Body of pancreas (tissue), 4 donors: ENCODE data around the gene DTNBP1.

ENCODE experiments used
- POLR2A ChIP-seq, 3 donors: fragments of 450-650 bp; IDR thresholded peaks; one replicate each; pipeline ENCODE4 v1.6.1; 2016; ENCODE audit warnings: antibody characterized with exemption in 3 of 3, mild to moderate bottlenecking in 2 of 3
- TF ChIP-seq, protein P1 (sequence below), 7 experiments: fragments of 450-650 bp in 4 of 7; fragments of 200-600 bp in 3 of 7; sonication (generic) in 3 of 7; IDR thresholded peaks; one replicate each; pipeline ENCODE4 v1.5.1; 2016 to 2019; ENCODE audit warnings: antibody characterized with exemption in 7 of 7

DNA sequence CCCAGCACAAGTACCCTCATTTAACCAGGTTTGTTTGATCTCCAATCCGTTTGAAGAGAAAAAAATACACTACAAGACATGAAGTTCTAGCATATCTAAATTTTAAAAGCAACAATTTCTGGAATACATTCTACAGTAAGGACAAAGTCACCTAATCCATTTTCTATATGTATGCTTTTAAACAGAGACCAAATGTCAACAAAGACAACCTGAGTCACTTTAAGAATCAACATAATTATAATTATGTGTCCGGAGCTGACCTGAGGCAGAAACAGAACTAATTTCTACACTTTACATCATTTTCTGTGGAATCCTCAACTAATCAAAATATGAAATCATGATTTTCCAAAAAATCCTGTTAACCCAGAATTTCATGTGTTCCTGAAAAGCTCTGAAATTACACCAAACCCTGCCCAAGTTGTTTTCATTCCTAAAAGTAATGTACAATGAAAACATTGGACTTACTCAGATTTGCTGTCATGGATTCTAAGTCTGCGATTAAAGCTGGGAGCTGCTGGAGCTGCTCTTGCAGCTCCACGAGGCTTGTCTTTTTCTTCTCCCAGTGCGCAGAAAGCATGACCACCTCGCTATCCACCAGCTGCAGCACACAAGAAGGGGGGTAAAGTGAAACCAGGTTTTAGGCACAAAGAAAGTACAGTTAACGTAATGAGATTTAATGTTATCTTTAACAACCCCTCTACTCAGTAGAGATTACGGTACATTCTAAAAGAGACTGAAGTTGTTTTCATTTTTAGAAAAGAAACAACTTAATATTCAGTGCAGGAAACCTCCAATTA lies 35.8 kb downstream of the DTNBP1 start:
- TF ChIP-seq, protein P1, sequence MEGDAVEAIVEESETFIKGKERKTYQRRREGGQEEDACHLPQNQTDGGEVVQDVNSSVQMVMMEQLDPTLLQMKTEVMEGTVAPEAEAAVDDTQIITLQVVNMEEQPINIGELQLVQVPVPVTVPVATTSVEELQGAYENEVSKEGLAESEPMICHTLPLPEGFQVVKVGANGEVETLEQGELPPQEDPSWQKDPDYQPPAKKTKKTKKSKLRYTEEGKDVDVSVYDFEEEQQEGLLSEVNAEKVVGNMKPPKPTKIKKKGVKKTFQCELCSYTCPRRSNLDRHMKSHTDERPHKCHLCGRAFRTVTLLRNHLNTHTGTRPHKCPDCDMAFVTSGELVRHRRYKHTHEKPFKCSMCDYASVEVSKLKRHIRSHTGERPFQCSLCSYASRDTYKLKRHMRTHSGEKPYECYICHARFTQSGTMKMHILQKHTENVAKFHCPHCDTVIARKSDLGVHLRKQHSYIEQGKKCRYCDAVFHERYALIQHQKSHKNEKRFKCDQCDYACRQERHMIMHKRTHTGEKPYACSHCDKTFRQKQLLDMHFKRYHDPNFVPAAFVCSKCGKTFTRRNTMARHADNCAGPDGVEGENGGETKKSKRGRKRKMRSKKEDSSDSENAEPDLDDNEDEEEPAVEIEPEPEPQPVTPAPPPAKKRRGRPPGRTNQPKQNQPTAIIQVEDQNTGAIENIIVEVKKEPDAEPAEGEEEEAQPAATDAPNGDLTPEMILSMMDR (IDR thresholded peaks at IDR 0.05), result no peak
- TF ChIP-seq POLR2A (IDR thresholded peaks at IDR 0.05), result no peak
